ENCODE measurements around the gene CYP4A22. TPM values are rescaled to one million over a fixed set of nuclear protein-coding genes. Genes with fewer than 3 reads are reported as not detected.
"Not testable (repeated sequence)": the region's sequence is repeated elsewhere in the genome, so short reads cannot be mapped to it uniquely, and the experiment has no call there.

CYP4A22 gene
- total RNA-seq, 1 experiment from 2014 or later, result not detected

- BruUV-seq (replicated peaks), result no TSS peak
- peak; percentile 81 for DNase-seq
- TF ChIP-seq CTCF (conservative IDR thresholded peaks at IDR 0.05; ENCODE audit: low read depth, low read length) (peak; percentile 94), EZH2 (IDR thresholded peaks at IDR 0.05; ENCODE audit: low read length, unreplicated experiment) (no peak), EZH2phosphoT487 (IDR thresholded peaks at IDR 0.05; ENCODE audit: borderline replicate concordance, low read length) (no peak)
These were observed 55.5 kb downstream of the CYP4A22 start for GRCh38 chr1:47192458-47193384.

GRCh38 chr1:47193496-47193895 lies 56.3 kb downstream of the CYP4A22 start:
- H2AFZ ChIP-seq (ENCODE audit: low read length); ATAC-seq; H3K36me3 ChIP-seq (ENCODE audit: low read depth, low read length); H3K4me1 ChIP-seq (ENCODE audit: insufficient read depth, low read length); H3K27me3 ChIP-seq (ENCODE audit: low read length); H3F3A ChIP-seq (ENCODE audit: low read length, unreplicated experiment); DNase-seq; H3K9ac ChIP-seq (ENCODE audit: low read length); POLR2A ChIA-PET (ENCODE audit: unreplicated experiment); H3K27ac ChIP-seq (ENCODE audit: low read length); H3K79me2 ChIP-seq (ENCODE audit: low read length); H3K4me2 ChIP-seq (ENCODE audit: low read length); H3K4me3 ChIP-seq (ENCODE audit: low read length); H4K20me1 ChIP-seq (ENCODE audit: low read length); BruUV-seq (replicated peaks); H3K9me3 ChIP-seq (ENCODE audit: low read length); H3K9me2 ChIP-seq (replicated peaks; ENCODE audit: low read length): not testable (repeated sequence)
- CTCF ChIA-PET, result interaction anchor here (0.6 to 2.2 kb wide), 4 partner anchors 14 to 887 kb away, joined by 4 to 7 read pairs (median 5); no protein-coding TSS in a partner anchor
- intact Hi-C loops (cut with micrococcal nuclease), result loop anchor here (1.0 kb wide), 1 partner anchor 69 kb away; no protein-coding TSS in a partner anchor

More at GRCh38 chr1:47192458-47193384, 55.5 kb downstream of the CYP4A22 start:
- Histone ChIP-seq H3K9me3 (ENCODE audit: low read length) (no peaks in the 10 kb centered on the region), H3K4me1 (ENCODE audit: insufficient read depth, low read length) (no peaks in the 10 kb centered on the region), H4K20me1 (ENCODE audit: low read length) (no peaks in the 10 kb centered on the region), H3F3A (ENCODE audit: low read length, unreplicated experiment) (no peaks in the 10 kb centered on the region), H3K4me3 (ENCODE audit: low read length) (no peak overlapping the region), H3K4me2 (ENCODE audit: low read length) (peak overlapping the region; percentile 25; the same call in 1 of the 2 replicates), H3K9ac (ENCODE audit: low read length) (no peak overlapping the region), H3K27me3 (ENCODE audit: low read length) (no peaks in the 10 kb centered on the region), H2AFZ (ENCODE audit: low read length) (no peak overlapping the region), H3K9me2 (replicated peaks; ENCODE audit: low read length) (no peaks in the 10 kb centered on the region), H3K79me2 (ENCODE audit: low read length) (no peaks in the 10 kb centered on the region), H3K36me3 (ENCODE audit: low read depth, low read length) (no peaks in the 10 kb centered on the region), H3K27ac (ENCODE audit: low read length) (no peak overlapping the region)
- ChIA-PET CTCF (interaction anchor here (0.5 to 2.2 kb wide), 6 partner anchors 14 to 886 kb away, joined by 3 to 7 read pairs (median 4); no protein-coding TSS in a partner anchor), POLR2A (ENCODE audit: unreplicated experiment) (no interaction called here)
- ATAC-seq, result peak; percentile 70
- intact Hi-C loops (cut with micrococcal nuclease), result loop anchor here (1.0 kb wide), 1 partner anchor 70 kb away; no protein-coding TSS in a partner anchor

- H3K27ac ChIP-seq (ENCODE audit: low read length), result no peak overlapping the region
- H4K20me1 ChIP-seq (ENCODE audit: low read length), result no peaks in the 10 kb centered on the region
- H3K4me1 ChIP-seq (ENCODE audit: insufficient read depth, low read length), result no peaks in the 10 kb centered on the region
- intact Hi-C loops (cut with micrococcal nuclease), result no loop called here
- CTCF ChIA-PET, result interaction anchor here (0.6 kb wide), 1 partner anchor 109 kb away, joined by 3 read pairs; no protein-coding TSS in a partner anchor
- H2AFZ ChIP-seq (ENCODE audit: low read length), result no peak overlapping the region
- no peaks in the 10 kb centered on the region for H3K27me3 ChIP-seq (ENCODE audit: low read length)
- H3K4me3 ChIP-seq (ENCODE audit: low read length), result no peak overlapping the region
- H3K9ac ChIP-seq (ENCODE audit: low read length), result no peak overlapping the region
- no peak overlapping the region for H3K4me2 ChIP-seq (ENCODE audit: low read length)
- DNase-seq (no peak), ATAC-seq (no peak)
- no peaks in the 10 kb centered on the region for H3K79me2 ChIP-seq (ENCODE audit: low read length)
- no peaks in the 10 kb centered on the region for H3K9me3 ChIP-seq (ENCODE audit: low read length)
- BruUV-seq (replicated peaks), result no TSS peak
- POLR2A ChIA-PET (ENCODE audit: unreplicated experiment), result no interaction called here
- H3K9me2 ChIP-seq (replicated peaks; ENCODE audit: low read length), result no peaks in the 10 kb centered on the region
- TF ChIP-seq EZH2phosphoT487 (IDR thresholded peaks at IDR 0.05; ENCODE audit: borderline replicate concordance, low read length), result no peak
- TF ChIP-seq CTCF (conservative IDR thresholded peaks at IDR 0.05; ENCODE audit: low read depth, low read length), result no peak
- TF ChIP-seq EZH2 (IDR thresholded peaks at IDR 0.05; ENCODE audit: low read length, unreplicated experiment), result no peak
- no peaks in the 10 kb centered on the region for H3K36me3 ChIP-seq (ENCODE audit: low read depth, low read length)
- H3F3A ChIP-seq (ENCODE audit: low read length, unreplicated experiment), result no peaks in the 10 kb centered on the region
These were observed 57.1 kb downstream of the CYP4A22 start for GRCh38 chr1:47194311-47194710.

GRCh38 chr1:47195981-47196380 lies 58.7 kb downstream of the CYP4A22 start:
- H3K9me3 ChIP-seq (ENCODE audit: low read length); H3K4me2 ChIP-seq (ENCODE audit: low read length); BruUV-seq (replicated peaks); POLR2A ChIA-PET (ENCODE audit: unreplicated experiment); H3K4me1 ChIP-seq (ENCODE audit: insufficient read depth, low read length); H3K36me3 ChIP-seq (ENCODE audit: low read depth, low read length); H3K9ac ChIP-seq (ENCODE audit: low read length); H3K27me3 ChIP-seq (ENCODE audit: low read length); H3K79me2 ChIP-seq (ENCODE audit: low read length); H3K4me3 ChIP-seq (ENCODE audit: low read length); CTCF ChIA-PET; H2AFZ ChIP-seq (ENCODE audit: low read length); H3F3A ChIP-seq (ENCODE audit: low read length, unreplicated experiment); H4K20me1 ChIP-seq (ENCODE audit: low read length); DNase-seq; H3K27ac ChIP-seq (ENCODE audit: low read length); ATAC-seq; intact Hi-C loops (cut with micrococcal nuclease); H3K9me2 ChIP-seq (replicated peaks; ENCODE audit: low read length): not testable (repeated sequence)

All from PC-3 (cell line).